Measurements from ENCODE around the gene AGBL4. TPM values are rescaled to one million over a fixed set of nuclear protein-coding genes. Genes with fewer than 3 reads are reported as not detected.
A peak's percentile ranks its signal among the peaks of the same experiment; 100 is the strongest.

The AGBL4 gene
- total RNA-seq, 1 donor from 2014 or later = not detected

DNA sequence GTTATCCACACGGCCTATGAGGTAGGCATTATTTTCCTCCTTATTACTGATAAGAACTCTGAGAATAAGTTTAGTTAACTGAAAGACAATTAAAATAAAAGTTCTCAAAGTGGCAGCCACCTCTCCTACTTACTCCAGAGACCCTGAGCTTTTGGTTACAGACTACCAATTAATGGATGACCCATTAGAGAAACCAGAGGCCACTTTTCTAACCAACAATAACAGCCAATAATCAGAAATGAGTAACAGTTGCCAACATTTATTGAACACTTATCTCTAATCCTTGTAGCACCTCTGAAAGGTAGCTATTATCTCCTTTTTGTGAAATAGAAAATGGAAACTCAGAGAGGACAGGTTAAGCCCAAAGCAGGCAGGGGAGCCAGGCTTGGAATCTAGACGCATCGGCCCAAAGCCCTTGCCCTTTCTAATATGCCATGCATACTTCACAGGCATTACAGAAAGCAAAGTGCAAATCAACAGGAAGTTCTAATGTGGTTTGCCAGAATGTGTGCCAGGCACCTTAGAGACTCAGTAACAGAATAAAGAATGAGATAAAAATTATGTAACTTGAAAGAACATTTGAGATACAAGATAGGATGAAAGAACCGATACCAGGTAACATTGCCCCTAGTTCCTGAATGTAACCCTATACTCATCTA, 1297.1 kb downstream of the AGBL4 start:
- H3K4me1 ChIP-seq = no peaks in the 10 kb centered on the region
- peaks cover 5% of the 10 kb centered on the region for H3K36me3 ChIP-seq
- ATAC-seq = no peak
- intact Hi-C loops (cut with DNase I) = no loop called here
- no peak for DNase-seq
- no peaks in the 10 kb centered on the region for H3K9me3 ChIP-seq
- H3K27ac ChIP-seq = no peak overlapping the region
- TF ChIP-seq, protein P1, sequence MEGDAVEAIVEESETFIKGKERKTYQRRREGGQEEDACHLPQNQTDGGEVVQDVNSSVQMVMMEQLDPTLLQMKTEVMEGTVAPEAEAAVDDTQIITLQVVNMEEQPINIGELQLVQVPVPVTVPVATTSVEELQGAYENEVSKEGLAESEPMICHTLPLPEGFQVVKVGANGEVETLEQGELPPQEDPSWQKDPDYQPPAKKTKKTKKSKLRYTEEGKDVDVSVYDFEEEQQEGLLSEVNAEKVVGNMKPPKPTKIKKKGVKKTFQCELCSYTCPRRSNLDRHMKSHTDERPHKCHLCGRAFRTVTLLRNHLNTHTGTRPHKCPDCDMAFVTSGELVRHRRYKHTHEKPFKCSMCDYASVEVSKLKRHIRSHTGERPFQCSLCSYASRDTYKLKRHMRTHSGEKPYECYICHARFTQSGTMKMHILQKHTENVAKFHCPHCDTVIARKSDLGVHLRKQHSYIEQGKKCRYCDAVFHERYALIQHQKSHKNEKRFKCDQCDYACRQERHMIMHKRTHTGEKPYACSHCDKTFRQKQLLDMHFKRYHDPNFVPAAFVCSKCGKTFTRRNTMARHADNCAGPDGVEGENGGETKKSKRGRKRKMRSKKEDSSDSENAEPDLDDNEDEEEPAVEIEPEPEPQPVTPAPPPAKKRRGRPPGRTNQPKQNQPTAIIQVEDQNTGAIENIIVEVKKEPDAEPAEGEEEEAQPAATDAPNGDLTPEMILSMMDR (IDR thresholded peaks at IDR 0.05) = no peak
- H3K4me3 ChIP-seq = no peak overlapping the region
- no peaks in the 10 kb centered on the region for H3K27me3 ChIP-seq

DNA sequence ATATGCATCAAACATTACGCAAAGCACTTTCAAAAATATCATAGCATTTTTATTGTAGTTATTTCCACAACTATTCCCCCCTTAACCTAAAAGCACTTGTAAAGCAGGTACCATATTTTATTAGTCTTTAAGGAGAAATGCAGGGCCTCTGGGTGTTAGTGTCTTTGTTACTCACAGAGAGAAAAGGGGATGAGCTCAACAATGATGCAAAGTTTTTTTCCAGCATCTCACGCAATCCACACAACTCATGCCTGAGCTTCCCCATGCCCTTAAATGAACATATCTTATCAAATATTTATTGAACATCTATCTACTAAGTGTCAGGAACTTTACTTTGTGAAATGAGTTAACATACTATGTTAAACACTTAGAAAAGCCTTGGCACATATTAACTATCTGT, 1297.6 kb downstream of the AGBL4 start:
- intact Hi-C loops (cut with DNase I) = no loop called here
- Histone ChIP-seq H3K27ac (no peak overlapping the region), H3K36me3 (no peaks in the 10 kb centered on the region), H3K27me3 (no peaks in the 10 kb centered on the region), H3K4me1 (no peaks in the 10 kb centered on the region), H3K4me3 (no peak overlapping the region), H3K9me3 (no peaks in the 10 kb centered on the region)
- ATAC-seq (no peak), DNase-seq (no peak)
- TF ChIP-seq, protein P1 (IDR thresholded peaks at IDR 0.05) = no peak

DNA sequence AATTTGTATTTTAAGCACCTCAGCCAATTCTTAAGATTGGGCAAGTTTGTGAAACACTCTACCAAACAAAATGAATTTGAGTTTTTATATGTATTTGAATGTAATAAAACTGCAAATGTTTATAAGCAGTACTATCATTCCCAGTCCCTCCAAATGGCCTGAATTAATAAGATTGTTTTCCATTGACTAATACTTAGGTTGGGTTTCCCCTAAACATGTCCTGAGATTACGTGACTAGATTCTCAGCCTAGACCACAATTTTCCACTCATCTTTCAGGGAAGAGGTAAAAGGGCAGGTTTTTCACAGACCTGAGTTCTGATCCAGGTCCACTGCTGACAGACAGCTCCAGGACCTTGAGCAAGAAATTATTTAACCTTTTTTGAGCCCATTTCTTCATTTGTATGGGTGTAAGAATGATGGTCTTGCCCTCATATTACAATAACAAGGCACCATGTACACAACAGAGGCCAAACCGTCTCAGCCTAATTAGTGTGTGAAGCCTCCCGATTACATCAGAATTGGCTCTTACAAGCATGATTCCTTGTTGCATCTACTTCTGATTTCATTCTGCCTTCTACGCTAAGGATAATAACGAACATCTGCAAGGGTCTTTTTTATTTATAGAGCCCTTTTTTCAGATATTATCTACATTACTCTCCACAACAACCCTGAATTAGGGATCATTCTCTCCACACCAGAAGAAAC, 1298.3 kb downstream of the AGBL4 start:
- intact Hi-C loops (cut with DNase I) = no loop called here
- Histone ChIP-seq H3K4me3 (no peak overlapping the region), H3K9me3 (no peaks in the 10 kb centered on the region), H3K27ac (no peak overlapping the region), H3K4me1 (no peaks in the 10 kb centered on the region), H3K36me3 (no peaks in the 10 kb centered on the region), H3K27me3 (no peaks in the 10 kb centered on the region)
- no peak for ATAC-seq
- TF ChIP-seq, protein P1 (IDR thresholded peaks at IDR 0.05) = no peak
- DNase-seq = no peak

DNA sequence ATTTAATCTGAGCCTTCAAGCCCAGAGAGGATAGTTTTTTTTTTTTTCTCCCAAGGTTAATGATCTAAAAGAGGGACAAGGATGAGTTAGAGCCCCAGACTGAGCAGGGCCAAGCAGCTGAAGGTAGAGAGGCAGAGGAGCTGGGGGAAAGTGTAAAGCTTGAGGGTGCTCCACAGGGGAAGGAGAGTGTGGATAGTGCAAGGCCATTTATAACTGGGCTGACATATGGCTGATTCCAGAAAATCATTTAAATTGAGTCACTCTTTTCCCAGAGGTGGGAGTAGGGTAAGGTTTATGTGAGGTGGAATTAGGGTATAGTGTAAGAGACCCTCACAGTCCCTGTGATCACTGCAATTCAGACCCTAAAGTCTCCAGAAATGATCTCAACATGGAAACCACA, 1302.8 kb downstream of the AGBL4 start:
- DNase-seq (no peak), ATAC-seq (no peak)
- H3K36me3 ChIP-seq = no peaks in the 10 kb centered on the region
- no peaks in the 10 kb centered on the region for H3K9me3 ChIP-seq
- H3K4me3 ChIP-seq = no peak overlapping the region
- H3K4me1 ChIP-seq = peaks cover 3% of the 10 kb centered on the region
- intact Hi-C loops (cut with DNase I) = no loop called here
- TF ChIP-seq, protein P1 (IDR thresholded peaks at IDR 0.05) = no peak
- no peak overlapping the region for H3K27ac ChIP-seq
- H3K27me3 ChIP-seq = no peaks in the 10 kb centered on the region

DNA sequence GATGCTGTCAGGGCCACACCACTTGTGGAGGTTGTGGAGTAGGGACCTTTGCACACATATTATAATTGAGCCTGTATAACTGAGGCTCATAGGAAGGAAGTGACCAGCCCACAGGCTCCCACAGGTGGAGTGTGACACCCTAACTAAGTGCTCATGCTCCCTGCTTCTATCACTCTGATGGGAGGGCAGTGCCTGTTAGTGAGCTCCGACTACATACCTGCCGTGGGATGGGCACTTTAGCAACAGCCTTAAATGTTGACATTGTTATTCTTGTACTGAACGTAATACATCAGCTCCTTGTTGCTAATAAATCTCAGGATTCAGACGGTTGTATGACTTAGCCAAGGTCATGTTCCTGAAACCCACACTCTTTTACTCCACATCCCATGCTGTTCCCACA, 1305.0 kb downstream of the AGBL4 start:
- ATAC-seq = peak; percentile 66
- intact Hi-C loops (cut with DNase I) = no loop called here
- no peak for DNase-seq

More for the DNA sequence above, 1305.0 kb downstream of the AGBL4 start:
- H3K4me1 ChIP-seq = peaks cover 3% of the 10 kb centered on the region
- no peaks in the 10 kb centered on the region for H3K27me3 ChIP-seq
- H3K4me3 ChIP-seq = no peak overlapping the region
- H3K27ac ChIP-seq = no peak overlapping the region
- TF ChIP-seq, protein P1 (IDR thresholded peaks at IDR 0.05) = no peak
- no peaks in the 10 kb centered on the region for H3K36me3 ChIP-seq
- H3K9me3 ChIP-seq = no peaks in the 10 kb centered on the region

All from upper lobe of right lung (tissue), 1 donor.